DOHH2 (cell line): ENCODE data around the gene PRDX4.

Experiments used
- EZH2phosphoT487 ChIP-seq: fragments of 200-600 bp; sonication (generic); IDR thresholded peaks from 2 replicates; pipeline ENCODE4 v1.6.1; 2017; ENCODE audit warnings: borderline replicate concordance, mild to moderate bottlenecking, antibody characterized with exemption, low read length, moderate library complexity, mixed read lengths
- TF ChIP-seq, protein P1 (sequence below): fragments of 200-600 bp; sonication (generic); IDR thresholded peaks from one replicate; pipeline ENCODE4 v1.5.1; 2014; ENCODE audit warnings: antibody characterized with exemption, mild to moderate bottlenecking, low read depth, low read length; ENCODE audit not compliant: poor library complexity, severe bottlenecking

DNA sequence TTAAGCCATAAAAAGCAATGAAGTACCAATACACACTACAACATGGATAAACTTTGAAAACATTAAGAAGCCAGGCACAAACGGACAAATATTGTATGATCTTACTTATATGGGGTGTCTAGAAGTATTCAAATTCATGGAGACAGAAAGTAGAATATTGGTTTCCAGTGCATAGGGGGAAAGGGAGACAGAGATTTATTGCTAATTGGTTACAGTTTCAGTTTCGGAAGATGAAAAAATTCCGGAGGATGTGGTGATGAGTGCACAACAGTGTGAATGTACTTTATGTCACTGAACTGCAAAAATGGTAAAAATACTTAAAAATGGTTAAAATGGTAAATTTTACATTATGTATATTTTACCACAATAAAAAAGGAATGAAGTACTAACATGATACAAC, 5.1 kb upstream of the PRDX4 start:
- TF ChIP-seq, protein P1, sequence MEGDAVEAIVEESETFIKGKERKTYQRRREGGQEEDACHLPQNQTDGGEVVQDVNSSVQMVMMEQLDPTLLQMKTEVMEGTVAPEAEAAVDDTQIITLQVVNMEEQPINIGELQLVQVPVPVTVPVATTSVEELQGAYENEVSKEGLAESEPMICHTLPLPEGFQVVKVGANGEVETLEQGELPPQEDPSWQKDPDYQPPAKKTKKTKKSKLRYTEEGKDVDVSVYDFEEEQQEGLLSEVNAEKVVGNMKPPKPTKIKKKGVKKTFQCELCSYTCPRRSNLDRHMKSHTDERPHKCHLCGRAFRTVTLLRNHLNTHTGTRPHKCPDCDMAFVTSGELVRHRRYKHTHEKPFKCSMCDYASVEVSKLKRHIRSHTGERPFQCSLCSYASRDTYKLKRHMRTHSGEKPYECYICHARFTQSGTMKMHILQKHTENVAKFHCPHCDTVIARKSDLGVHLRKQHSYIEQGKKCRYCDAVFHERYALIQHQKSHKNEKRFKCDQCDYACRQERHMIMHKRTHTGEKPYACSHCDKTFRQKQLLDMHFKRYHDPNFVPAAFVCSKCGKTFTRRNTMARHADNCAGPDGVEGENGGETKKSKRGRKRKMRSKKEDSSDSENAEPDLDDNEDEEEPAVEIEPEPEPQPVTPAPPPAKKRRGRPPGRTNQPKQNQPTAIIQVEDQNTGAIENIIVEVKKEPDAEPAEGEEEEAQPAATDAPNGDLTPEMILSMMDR, result no peak
- TF ChIP-seq EZH2phosphoT487, result no peak
